ENCODE data around the gene CYTH3.
A peak's percentile ranks its signal among the peaks of the same experiment; 100 is the strongest.

CYTH3 gene

GRCh38 chr7:6258440-6259182 lies 13.8 kb downstream of the CYTH3 start:
- peak; percentile 79 for DNase-seq (ENCODE audit: low read depth)

- DNase-seq (ENCODE audit: low read depth): no peak
Measured at GRCh38 chr7:6257675-6258074, 14.7 kb downstream of the CYTH3 start.

- DNase-seq (ENCODE audit: low read depth): peak; percentile 72
Measured at GRCh38 chr7:6256677-6257535, 15.5 kb downstream of the CYTH3 start.

GRCh38 chr7:6256109-6256483 lies 16.3 kb downstream of the CYTH3 start:
- no peak for DNase-seq (ENCODE audit: low read depth)

GRCh38 chr7:6254866-6255265 lies 17.6 kb downstream of the CYTH3 start:
- DNase-seq (ENCODE audit: low read depth): no peak

GRCh38 chr7:6252748-6253147 lies 19.7 kb downstream of the CYTH3 start:
- DNase-seq (ENCODE audit: low read depth): no peak

GRCh38 chr7:6252341-6252746 lies 20.1 kb downstream of the CYTH3 start:
- peak; percentile 76 for DNase-seq (ENCODE audit: low read depth)

GRCh38 chr7:6251653-6252052 lies 20.8 kb downstream of the CYTH3 start:
- peak; percentile 70 for DNase-seq (ENCODE audit: low read depth)

- no peak for DNase-seq (ENCODE audit: low read depth)
Measured at GRCh38 chr7:6250364-6250833, 22.0 kb downstream of the CYTH3 start.

DNA sequence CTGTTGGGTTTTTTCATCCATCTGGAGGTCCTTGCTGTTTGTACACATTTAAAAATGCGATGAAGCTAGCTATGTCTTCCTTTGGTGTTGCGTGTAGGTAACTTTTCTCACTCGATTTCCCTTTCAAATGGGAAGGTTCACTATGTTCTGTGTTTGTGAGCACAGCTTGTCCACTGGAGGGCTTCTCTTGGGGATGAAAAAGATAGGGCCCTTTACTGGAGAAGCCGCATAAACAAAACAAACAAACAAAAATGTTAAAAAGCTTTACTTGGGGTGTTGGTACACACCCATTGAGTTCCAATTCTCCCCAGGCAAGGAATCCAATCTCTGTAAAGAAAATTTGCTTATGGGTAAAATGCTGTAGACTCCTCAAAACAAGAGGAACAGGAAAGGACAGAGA lies 23.4 kb downstream of the CYTH3 start:
- DNase-seq (ENCODE audit: low read depth): no peak

DNA sequence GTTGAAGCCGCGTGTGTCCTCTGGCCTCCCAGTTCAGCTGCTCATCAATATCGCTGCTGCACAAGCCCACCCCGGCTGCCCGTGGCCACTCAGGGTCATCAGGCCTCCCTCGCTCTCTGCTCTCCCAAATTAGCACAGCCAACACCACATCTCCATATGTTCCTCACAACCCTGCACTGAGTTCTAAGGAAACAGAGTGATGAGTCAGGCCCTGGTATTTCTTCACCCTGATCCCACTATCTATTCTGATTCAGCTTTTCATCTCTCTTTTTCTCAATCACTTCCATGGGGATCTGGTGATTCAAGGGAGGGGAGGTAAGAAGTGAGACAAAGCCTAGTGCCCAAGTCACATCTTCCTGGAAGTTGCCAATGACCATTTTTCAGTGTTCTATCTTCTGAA lies 23.8 kb downstream of the CYTH3 start:
- DNase-seq (ENCODE audit: low read depth): peak; percentile 78

GRCh38 chr7:6246251-6246917 lies 26.0 kb downstream of the CYTH3 start:
- no peak for DNase-seq (ENCODE audit: low read depth)

- no peak for DNase-seq (ENCODE audit: low read depth)
Measured at GRCh38 chr7:6244021-6244420, 28.4 kb downstream of the CYTH3 start.

GRCh38 chr7:6243168-6243567 lies 29.3 kb downstream of the CYTH3 start:
- no peak for DNase-seq (ENCODE audit: low read depth)

DNA sequence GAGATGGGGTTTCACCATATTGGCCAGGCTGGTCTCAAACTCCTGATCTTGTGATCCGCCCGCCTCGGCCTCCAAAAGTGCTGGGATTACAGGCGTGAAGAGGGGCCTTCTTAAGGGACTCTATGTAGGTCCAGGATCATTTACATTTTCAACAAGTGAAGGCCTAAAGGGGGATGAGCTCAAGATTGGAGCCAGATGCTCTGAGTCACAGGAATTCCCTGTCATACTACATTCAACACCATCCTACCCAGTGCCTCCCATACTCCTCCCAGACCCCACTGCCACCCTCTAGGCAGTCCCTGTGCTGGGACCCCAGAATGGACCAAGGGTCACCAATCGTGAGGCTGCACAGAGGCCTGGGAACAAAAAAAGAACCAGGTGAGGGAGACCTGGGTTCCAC lies 29.9 kb downstream of the CYTH3 start:
- DNase-seq (ENCODE audit: low read depth): no peak

- DNase-seq (ENCODE audit: low read depth): no peak
Measured at GRCh38 chr7:6241607-6241973, 30.8 kb downstream of the CYTH3 start.

DNA sequence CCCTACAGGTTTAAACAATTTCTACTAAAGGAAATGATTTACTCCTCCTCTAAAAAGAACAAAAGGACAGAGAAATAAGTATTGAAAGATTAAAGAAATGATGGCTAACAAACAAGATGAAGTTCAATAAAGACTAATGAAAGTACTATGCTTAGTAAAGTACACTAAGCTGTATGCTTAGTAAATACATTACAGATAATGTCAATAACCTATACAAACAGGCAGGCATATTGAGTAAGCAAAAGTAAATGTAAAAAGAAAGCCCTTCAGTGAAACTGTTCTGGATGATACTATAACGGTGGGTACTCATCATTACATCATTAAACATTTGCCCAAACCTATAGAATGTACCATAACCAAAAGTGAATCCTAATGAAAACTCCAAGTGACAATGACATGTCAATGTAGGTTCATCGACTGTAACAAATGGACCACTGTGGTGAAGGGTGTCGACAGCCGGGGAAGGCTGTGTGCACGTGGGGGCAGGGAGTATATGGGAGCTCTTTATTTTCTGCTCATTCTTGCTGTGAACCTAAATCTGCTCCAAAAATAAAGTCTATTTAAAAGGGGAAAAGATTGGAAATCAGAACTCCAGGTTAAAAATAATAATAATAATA lies 34.0 kb downstream of the CYTH3 start:
- DNase-seq (ENCODE audit: low read depth): no peak

DNA sequence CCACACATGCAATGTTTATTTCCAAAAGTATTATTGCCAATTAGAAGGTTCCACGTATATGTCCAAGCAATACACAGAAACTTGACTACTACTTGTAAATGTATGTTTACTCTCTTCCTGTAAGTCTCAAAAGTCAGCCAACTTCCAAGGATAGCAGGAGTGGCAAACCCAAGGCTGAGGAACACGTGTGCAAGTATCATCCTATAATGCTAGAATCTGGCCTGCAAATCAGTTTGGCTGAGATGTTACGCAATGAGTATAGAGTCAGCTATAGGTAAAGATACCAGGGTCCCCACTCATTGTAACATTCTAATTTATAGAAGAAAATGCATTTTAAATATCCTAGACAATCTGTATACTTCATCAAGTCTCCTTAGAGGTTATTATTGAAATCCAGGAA lies 34.7 kb downstream of the CYTH3 start:
- no peak for DNase-seq (ENCODE audit: low read depth)

- DNase-seq (ENCODE audit: low read depth): no peak
Measured at GRCh38 chr7:6237011-6237410, 35.4 kb downstream of the CYTH3 start.

GRCh38 chr7:6235029-6235871 lies 37.2 kb downstream of the CYTH3 start:
- no peak for DNase-seq (ENCODE audit: low read depth)

DNA sequence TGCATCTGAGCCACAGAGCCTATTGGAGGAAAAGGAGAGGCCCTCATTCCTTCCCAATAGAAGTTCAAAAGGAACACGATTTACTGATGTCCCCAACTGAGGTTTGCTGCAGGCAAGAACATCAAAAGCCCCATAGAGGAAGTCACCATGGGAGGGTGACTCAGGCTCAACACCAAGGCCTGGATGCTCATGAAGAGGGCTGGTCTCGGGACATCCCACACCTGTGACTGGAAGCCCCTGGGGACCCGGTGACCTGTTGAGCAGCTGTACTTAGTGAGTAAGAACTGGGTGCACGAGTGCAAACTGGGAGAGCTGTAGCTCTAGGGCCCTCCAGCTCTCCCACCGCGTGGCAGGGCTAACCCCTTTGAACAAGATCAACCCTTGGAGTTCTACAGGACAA lies 38.0 kb downstream of the CYTH3 start:
- DNase-seq (ENCODE audit: low read depth): no peak
